Bronchial epithelial cell (primary cell): ENCODE results near the gene GPRC5A. TPM values are rescaled to one million over a fixed set of nuclear protein-coding genes. Genes with fewer than 3 reads are reported as not detected.

ENCODE experiments used
- DNase-seq: peaks from one replicate; pipeline ENCODE4 v3.0.0-alpha.2; 2010; ENCODE audit warnings: low read depth
- FAIRE-seq: peaks from 2 replicates; lab custom pipeline; 2011; peaks lifted over from hg19 to GRCh38; lab: Jason Lieb, UNC
- H3K27me3 ChIP-seq: 2 replicates; pipeline ENCODE4 v1.5.1; 2011; ENCODE audit warnings: low read length; ENCODE audit not compliant: control insufficient read depth, insufficient read depth
- H3K36me3 ChIP-seq: 2 replicates; pipeline ENCODE4 v1.5.1; 2011; ENCODE audit warnings: low read length; ENCODE audit not compliant: control insufficient read depth, insufficient read depth
- H3K4me3 ChIP-seq: 2 replicates; pipeline ENCODE4 v1.5.1; 2011; ENCODE audit warnings: mild to moderate bottlenecking, low read depth, low read length, control low read depth
- total RNA-seq: library from RNA; depleted of rRNA; stranded (reverse); fragments of >200 nt; gene quantifications from 2 replicates; pipeline ENCODE4 v1.2.1, GENCODE V29; 2014
- TF ChIP-seq, protein P1 (sequence below): IDR thresholded peaks from 2 replicates; pipeline ENCODE4 v1.5.1; 2011; ENCODE audit warnings: mild to moderate bottlenecking, moderate library complexity, low read length, control low read depth, inconsistent platforms; ENCODE audit not compliant: insufficient read depth, severe bottlenecking

GPRC5A gene
- total RNA-seq, 1 donor from 2014 or later: 16.1 TPM

DNA sequence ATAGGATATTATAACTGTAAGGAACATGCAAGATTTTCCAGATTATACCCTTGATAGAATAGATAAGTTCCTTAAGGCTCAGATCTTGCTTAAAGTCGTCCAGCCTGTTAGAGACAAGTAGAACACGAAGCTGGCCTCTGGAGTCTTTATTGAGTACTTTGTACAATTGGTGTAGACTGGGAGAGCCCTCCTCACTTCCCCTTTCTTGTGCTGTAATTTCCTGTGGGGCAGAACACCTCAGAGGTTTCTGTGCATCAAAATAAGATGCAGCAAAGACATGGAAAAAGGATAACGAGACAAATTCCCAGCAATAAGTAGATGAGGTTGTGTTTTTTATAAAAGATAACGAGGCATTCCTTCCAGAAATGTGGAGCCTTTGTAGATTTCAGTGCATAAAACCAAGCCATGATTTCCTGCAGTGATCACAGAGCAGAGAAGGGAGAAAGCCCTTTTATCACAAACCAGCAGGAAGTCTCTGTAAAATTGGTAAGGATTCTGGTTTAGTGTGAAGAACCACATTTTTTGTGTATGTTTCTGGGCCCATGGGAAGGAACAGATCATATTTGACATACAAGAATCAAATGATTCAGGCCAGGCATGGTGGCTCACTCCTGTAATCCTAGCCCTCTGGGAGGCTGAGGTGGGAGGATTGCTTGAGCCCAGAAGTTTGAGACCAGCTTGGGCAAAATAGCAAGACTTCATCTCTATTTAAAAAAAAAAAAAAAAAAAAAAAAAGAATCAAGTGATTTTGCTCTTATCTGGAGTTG is 18.0 kb downstream of the GPRC5A start:
- H3K27me3 ChIP-seq: no peaks in the 10 kb centered on the region
- FAIRE-seq (no peak), DNase-seq (no peak)
- TF ChIP-seq, protein P1, sequence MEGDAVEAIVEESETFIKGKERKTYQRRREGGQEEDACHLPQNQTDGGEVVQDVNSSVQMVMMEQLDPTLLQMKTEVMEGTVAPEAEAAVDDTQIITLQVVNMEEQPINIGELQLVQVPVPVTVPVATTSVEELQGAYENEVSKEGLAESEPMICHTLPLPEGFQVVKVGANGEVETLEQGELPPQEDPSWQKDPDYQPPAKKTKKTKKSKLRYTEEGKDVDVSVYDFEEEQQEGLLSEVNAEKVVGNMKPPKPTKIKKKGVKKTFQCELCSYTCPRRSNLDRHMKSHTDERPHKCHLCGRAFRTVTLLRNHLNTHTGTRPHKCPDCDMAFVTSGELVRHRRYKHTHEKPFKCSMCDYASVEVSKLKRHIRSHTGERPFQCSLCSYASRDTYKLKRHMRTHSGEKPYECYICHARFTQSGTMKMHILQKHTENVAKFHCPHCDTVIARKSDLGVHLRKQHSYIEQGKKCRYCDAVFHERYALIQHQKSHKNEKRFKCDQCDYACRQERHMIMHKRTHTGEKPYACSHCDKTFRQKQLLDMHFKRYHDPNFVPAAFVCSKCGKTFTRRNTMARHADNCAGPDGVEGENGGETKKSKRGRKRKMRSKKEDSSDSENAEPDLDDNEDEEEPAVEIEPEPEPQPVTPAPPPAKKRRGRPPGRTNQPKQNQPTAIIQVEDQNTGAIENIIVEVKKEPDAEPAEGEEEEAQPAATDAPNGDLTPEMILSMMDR: no peak
- H3K4me3 ChIP-seq: no peak overlapping the region
- peaks cover 28% of the 10 kb centered on the region for H3K36me3 ChIP-seq

DNA sequence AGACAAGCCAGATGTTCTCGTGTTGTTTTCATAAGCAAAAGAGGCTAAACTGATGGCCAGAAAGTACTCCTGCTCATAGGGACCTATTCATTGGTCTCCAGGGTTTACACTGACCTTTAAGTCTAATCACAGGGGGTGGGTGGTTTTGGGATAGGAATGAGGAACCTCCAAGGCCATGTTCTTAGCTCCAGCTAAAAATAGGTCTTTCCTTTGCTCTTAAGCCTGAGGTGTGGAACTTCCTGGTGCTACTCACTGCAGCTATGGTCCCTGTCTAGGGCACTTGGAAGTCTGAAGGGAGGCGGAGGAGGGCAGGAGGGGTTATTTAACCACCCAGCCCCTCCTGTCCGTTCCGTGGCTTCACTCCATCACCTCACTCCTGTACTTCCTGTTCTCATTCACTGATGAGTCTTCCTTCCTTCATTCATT is 18.6 kb downstream of the GPRC5A start:
- DNase-seq (no peak), FAIRE-seq (no peak)
- TF ChIP-seq, protein P1: no peak
- Histone ChIP-seq H3K4me3 (no peak overlapping the region), H3K36me3 (peaks cover 28% of the 10 kb centered on the region), H3K27me3 (no peaks in the 10 kb centered on the region)

DNA sequence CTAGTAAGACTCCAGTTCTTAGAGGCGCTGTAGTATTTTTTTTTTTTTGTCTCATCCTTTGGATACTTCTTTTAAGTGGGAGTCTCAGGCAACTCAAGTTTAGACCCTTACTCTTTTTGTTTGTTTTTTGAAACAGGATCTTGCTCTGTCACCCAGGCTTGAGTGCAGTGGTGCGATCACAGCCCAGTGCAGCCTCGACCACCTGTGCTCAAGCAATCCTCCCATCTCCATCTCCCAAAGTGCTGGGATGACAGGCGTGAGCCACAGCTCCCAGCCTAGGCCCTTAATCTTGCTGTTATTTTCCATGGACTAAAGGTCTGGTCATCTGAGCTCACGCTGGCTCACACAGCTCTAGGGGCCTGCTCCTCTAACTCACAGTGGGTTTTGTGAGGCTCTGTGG is 21.3 kb downstream of the GPRC5A start:
- FAIRE-seq: no peak
- Histone ChIP-seq H3K27me3 (no peaks in the 10 kb centered on the region), H3K36me3 (peaks cover 29% of the 10 kb centered on the region), H3K4me3 (no peak overlapping the region)
- TF ChIP-seq, protein P1: no peak
- no peak for DNase-seq

- Histone ChIP-seq H3K36me3 (peaks cover 16% of the 10 kb centered on the region), H3K27me3 (no peaks in the 10 kb centered on the region), H3K4me3 (no peak overlapping the region)
- DNase-seq: no peak
- TF ChIP-seq, protein P1: no peak
- FAIRE-seq: no peak
These were observed 24.3 kb downstream of the GPRC5A start for GRCh38 chr12:12915656-12916055.

- Histone ChIP-seq H3K36me3 (peaks cover 16% of the 10 kb centered on the region), H3K4me3 (no peak overlapping the region), H3K27me3 (no peaks in the 10 kb centered on the region)
- peak; percentile 61 for DNase-seq
- TF ChIP-seq, protein P1: peak; percentile 98
- FAIRE-seq: no peak
These were observed 25.0 kb downstream of the GPRC5A start for GRCh38 chr12:12916135-12916944.
